Globus pallidus (tissue), 1 donor: Measurements from ENCODE around the gene MT1G.

ENCODE experiments used
- DNase-seq: peaks from one replicate; pipeline ENCODE4 v3.0.0-alpha.2; 2015; ENCODE audit warnings: low spot score

The MT1G gene

DNA sequence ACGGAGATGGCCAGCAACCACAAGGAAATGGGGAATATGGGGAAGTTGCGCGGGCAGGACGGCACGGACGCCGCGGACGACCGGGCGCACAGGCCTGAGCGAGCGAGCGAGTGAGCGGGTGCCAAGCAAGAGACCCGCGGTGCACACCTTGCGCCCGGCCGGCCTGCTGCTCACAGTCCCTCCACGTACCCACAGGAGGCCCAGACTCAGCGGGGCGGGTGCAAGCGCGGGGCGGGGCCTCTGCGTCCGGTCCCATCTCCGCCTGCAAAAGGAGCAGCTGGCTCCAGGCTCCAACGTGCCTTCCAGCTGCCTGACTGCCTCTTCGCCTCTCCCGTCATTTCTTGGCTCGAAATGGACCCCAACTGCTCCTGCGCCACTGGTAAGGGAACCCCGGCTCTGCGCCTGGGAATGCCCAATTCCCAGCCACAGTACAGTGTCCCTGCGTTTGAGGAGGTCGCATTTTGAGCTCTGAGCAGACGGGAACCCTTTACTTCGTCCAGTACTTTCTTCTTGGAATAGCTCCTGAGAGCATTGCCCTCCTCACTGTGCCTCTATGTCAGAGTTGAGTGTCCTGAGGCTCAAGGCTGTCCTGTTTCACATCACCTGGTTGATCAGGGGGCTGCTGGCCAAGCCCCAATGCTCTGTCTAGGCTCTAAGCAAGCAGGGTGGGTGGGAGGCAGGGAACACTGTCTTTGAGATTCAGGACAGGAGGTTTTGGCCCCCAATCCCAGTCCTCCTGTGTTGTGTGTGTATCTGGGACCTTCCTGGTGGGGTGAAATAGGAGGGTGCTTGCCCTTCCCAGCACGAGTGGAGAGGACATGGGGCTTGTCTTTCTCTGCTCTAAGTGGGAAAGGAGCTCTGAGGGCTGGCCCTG lies 50.4 kb downstream of the MT1G start:
- DNase-seq = peak; percentile 58
